ENCODE results near the gene HSD17B3. TPM values are rescaled to one million over a fixed set of nuclear protein-coding genes. Genes with fewer than 3 reads are reported as not detected.
A peak's percentile ranks its signal among the peaks of the same experiment; 100 is the strongest.
"Not testable (repeated sequence)": the region's sequence is repeated elsewhere in the genome, so short reads cannot be mapped to it uniquely, and the experiment has no call there.

The HSD17B3 gene
- total and polyA plus RNA-seq, 8 donors, result 0.26 to 1.8 (median 0.52) TPM; not detected in 1

DNA sequence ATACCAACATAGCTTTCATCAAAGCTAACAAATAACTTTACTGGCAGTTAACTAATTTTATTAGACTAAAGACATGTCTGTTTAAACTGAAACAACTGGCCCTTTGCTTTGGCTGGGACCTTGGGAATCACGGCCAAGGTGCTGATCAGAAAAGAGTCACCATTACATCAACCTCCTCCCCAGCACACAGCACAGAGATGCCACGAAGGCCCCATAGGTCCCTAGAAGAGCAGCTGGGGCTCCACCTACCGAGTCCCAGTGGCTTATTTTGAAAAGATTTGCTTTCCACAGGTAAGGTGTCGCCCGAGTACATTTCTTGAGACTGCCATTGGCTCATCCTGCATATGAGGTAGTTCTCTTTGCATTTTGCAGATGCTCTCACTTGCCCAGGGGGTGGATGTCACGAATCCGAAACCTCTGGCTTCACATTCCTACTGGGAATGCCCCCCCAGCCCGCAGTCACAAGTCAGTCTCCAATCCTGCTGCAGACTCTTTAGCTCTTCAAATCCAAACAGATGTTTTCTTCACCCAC, 18.8 kb upstream of the HSD17B3 start:
- intact Hi-C loops (cut with DNase I), result loop anchor here in 1 of 2 donors (5.0 kb wide), 1 partner anchor 336 kb away; the partner anchor contains the start of gene PRXL2C

DNA sequence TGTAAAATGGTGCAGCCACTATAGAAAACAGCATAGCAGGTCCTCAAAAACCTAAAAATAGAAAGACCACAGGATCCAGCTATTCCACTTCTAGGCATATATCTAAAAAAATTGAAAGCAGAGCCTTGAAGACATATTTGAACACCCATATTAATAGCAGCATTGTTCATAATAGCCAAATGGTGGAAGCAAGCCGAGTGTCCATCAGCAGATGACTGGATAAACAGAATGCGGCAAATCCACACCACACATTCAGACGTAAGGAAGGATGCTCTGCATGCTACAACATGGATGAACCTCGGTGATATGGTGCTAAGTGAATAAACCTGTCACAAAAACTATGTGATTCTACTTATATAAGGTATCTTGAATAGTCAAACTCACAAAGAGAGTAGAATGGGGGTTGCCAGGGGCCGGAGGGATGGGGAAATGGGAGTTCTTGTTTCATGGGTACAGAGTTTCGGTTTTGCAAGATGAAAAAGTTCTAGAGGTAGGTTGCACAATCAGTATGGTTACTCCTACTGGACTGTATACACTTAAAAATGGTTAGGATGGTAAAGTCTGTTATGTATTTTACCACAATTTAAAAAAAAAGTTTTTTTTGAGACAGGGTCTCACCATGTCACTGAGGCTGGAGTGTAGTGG, 17.1 kb upstream of the HSD17B3 start:
- intact Hi-C loops (cut with DNase I), result no loop called here
- Histone ChIP-seq H3K9me3 (no peaks in the 10 kb centered on the region), H3K4me3 (no peak overlapping the region)

More for the DNA sequence above, 18.8 kb upstream of the HSD17B3 start:
- ATAC-seq, result no peak
- H3K4me3 ChIP-seq, result no peak overlapping the region
- TF ChIP-seq, protein P1, sequence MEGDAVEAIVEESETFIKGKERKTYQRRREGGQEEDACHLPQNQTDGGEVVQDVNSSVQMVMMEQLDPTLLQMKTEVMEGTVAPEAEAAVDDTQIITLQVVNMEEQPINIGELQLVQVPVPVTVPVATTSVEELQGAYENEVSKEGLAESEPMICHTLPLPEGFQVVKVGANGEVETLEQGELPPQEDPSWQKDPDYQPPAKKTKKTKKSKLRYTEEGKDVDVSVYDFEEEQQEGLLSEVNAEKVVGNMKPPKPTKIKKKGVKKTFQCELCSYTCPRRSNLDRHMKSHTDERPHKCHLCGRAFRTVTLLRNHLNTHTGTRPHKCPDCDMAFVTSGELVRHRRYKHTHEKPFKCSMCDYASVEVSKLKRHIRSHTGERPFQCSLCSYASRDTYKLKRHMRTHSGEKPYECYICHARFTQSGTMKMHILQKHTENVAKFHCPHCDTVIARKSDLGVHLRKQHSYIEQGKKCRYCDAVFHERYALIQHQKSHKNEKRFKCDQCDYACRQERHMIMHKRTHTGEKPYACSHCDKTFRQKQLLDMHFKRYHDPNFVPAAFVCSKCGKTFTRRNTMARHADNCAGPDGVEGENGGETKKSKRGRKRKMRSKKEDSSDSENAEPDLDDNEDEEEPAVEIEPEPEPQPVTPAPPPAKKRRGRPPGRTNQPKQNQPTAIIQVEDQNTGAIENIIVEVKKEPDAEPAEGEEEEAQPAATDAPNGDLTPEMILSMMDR (IDR thresholded peaks at IDR 0.05), result no peak
- no peak for DNase-seq
- H3K27ac ChIP-seq, result no peak overlapping the region
- peaks cover 0 to 20% of the 10 kb centered on the region in 2 donors for H3K36me3 ChIP-seq
- H3K4me1 ChIP-seq, result no peaks in the 10 kb centered on the region
- no peaks in the 10 kb centered on the region for H3K27me3 ChIP-seq
- no peaks in the 10 kb centered on the region for H3K9me3 ChIP-seq

DNA sequence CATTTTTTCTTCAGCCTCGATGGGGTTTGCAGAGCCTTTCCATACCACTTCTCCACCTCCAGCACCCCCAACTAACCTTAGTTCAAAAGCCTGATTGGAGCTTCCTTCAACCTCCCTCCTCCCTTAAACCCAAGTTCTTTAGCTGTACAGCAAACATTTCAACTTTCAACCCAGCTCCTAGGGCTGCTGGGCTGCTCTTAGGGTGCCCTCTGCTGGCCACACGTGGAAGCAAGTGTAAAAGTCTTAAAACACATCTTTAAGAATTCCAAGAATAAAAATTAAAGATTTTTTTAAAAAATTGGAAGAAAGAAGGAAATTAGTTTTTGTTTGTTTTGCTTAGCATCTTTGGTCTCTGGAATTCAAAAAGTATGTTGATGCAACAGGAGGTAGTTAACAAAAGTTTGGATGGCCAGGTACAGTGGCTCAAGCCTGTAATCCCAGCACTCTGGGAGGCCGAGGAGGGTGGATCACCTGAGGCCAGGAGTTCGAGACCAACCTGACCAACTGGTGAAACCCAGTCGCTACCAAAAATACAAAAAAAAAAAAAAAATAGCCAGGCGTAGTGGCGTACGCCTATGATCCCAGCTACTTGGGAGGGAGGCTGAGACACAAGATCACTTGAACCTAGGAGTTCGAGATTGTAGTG, 15.5 kb upstream of the HSD17B3 start:
- ATAC-seq (peak; percentile 94), DNase-seq (peak in 2 of 4 donors; percentile 68 to 81)
- Histone ChIP-seq H3K27me3 (no peaks in the 10 kb centered on the region), H3K36me3 (peaks cover 0 to 18% of the 10 kb centered on the region in 2 donors), H3K4me1 (no peaks in the 10 kb centered on the region), H3K4me3 (no peak overlapping the region), H3K27ac (no peak overlapping the region), H3K9me3 (peaks cover 0 to 14% of the 10 kb centered on the region in 2 donors)
- intact Hi-C loops (cut with DNase I), result no loop called here
- TF ChIP-seq, protein P1 (IDR thresholded peaks at IDR 0.05), result peak; percentile 62 to 86

More for the DNA sequence above, 17.1 kb upstream of the HSD17B3 start:
- TF ChIP-seq, protein P1 (IDR thresholded peaks at IDR 0.05), result no peak
- H3K36me3 ChIP-seq, result peaks cover 0 to 20% of the 10 kb centered on the region in 2 donors
- no peaks in the 10 kb centered on the region for H3K27me3 ChIP-seq
- no peak overlapping the region for H3K27ac ChIP-seq
- no peaks in the 10 kb centered on the region for H3K4me1 ChIP-seq
- DNase-seq, result no peak
- ATAC-seq, result no peak

DNA sequence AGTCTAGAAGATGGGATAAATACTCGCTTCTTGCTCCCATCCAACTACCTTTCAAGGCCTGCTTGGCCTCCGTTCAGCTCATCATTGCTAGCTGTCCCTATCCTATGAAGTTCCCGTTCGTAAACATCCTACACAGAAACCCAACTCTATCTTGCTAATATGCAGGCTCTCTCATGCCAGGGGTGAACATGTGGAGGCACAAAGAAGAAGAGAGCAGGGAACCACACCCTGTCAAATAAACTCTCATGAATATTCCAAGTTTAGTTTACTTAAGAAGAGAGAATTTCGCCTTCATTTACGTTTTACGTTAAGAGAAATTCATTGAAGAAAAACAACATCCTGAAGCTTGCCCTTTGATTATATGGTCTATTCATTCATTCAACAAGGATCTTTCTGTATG, 7.9 kb upstream of the HSD17B3 start:
- Histone ChIP-seq H3K36me3 (peaks cover 0 to 5% of the 10 kb centered on the region in 2 donors), H3K9me3 (peaks cover 0 to 20% of the 10 kb centered on the region in 2 donors), H3K27ac (no peak overlapping the region), H3K27me3 (no peaks in the 10 kb centered on the region), H3K4me3 (no peak overlapping the region), H3K4me1 (no peaks in the 10 kb centered on the region)
- intact Hi-C loops (cut with DNase I), result loop anchor here in 1 of 2 donors (5.0 kb wide), 1 partner anchor 73 kb away; no protein-coding TSS in a partner anchor
- no peak for DNase-seq
- TF ChIP-seq, protein P1 (IDR thresholded peaks at IDR 0.05), result no peak
- no peak for ATAC-seq

DNA sequence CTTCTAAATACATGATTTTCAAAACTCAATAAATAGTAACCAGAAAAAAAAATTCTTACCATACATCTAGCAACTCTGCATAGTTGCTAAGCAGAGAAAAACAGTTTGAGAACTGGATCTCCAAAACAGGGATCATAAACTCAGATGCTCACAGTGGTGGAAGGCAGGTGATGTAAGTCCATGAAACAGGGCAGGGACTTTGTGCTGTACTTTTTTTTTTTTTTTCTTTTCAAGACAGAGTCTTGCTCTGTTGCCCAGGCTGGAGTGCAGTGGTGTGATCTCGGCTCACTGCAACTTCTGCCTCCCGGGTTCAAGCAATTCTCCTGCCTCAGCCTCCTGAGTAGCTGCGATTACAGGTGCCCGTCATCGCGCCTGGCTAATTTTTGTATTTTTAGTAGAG, 5.0 kb upstream of the HSD17B3 start:
- intact Hi-C loops (cut with DNase I); H3K27me3 ChIP-seq; H3K4me3 ChIP-seq; H3K27ac ChIP-seq; H3K9me3 ChIP-seq; H3K4me1 ChIP-seq; ATAC-seq; H3K36me3 ChIP-seq; DNase-seq: not testable (repeated sequence)

All from left lung (tissue), 10 donors.